OCI-LY1 (cell line): ENCODE measurements around the gene NOX5.

Experiments
- H2AFZ ChIP-seq: fragments of 200-600 bp; sonication (generic), shearing (Covaris generic); 2 replicates; pipeline ENCODE4 v1.6.0; 2014; ENCODE audit warnings: antibody characterized with exemption, mild to moderate bottlenecking, low read length
- H3F3A ChIP-seq: fragments of 200-600 bp; sonication (generic), shearing (Covaris generic); 2 replicates; pipeline ENCODE4 v1.6.0; 2014; ENCODE audit warnings: mild to moderate bottlenecking, antibody characterized with exemption, low read length, moderate library complexity; ENCODE audit not compliant: insufficient read depth
- H3K27ac ChIP-seq: fragments of 200-600 bp; sonication (generic); 2 replicates; pipeline ENCODE4 v1.5.1; 2014; ENCODE audit warnings: low read length, mixed run types, mild to moderate bottlenecking, low read depth; ENCODE audit not compliant: poor library complexity, severe bottlenecking
- H3K27me3 ChIP-seq: fragments of 200-600 bp; sonication (generic); 2 replicates; pipeline ENCODE4 v1.6.0; 2014; ENCODE audit warnings: antibody characterized with exemption, mild to moderate bottlenecking, low read length, moderate library complexity; ENCODE audit not compliant: insufficient read depth
- H3K36me3 ChIP-seq: fragments of 200-600 bp; sonication (generic); 2 replicates; pipeline ENCODE4 v1.6.1; 2014; ENCODE audit warnings: mild to moderate bottlenecking, antibody characterized with exemption, low read length, moderate library complexity, mixed read lengths; ENCODE audit not compliant: insufficient read depth
- H3K4me1 ChIP-seq: fragments of 200-600 bp; sonication (generic); 2 replicates; pipeline ENCODE4 v1.5.1; 2014; ENCODE audit warnings: mild to moderate bottlenecking, low read length, moderate library complexity; ENCODE audit not compliant: insufficient read depth, severe bottlenecking
- H3K4me2 ChIP-seq: fragments of 200-600 bp; sonication (generic), shearing (Covaris generic); 2 replicates; pipeline ENCODE4 v1.6.1; 2014; ENCODE audit warnings: low read length
- H3K4me3 ChIP-seq: fragments of 200-600 bp; sonication (generic); 2 replicates; pipeline ENCODE4 v1.5.1; 2014; ENCODE audit warnings: low read length, low read depth, mild to moderate bottlenecking, mixed read lengths; ENCODE audit not compliant: poor library complexity, severe bottlenecking
- H3K79me2 ChIP-seq: fragments of 200-600 bp; shearing (Covaris generic); 2 replicates; pipeline ENCODE4 v1.6.1; 2016; ENCODE audit warnings: mixed run types, low read length, mixed read lengths; ENCODE audit not compliant: insufficient read depth
- H3K9ac ChIP-seq: fragments of 200-600 bp; sonication (generic), shearing (Covaris generic); 2 replicates; pipeline ENCODE4 v1.6.1; 2014; ENCODE audit warnings: mild to moderate bottlenecking, low read length, mixed read lengths
- H3K9me2 ChIP-seq: fragments of 200-600 bp; sonication (generic), shearing (Covaris generic); 2 replicates; pipeline ENCODE4 v1.6.1; 2014; ENCODE audit warnings: low read depth, mild to moderate bottlenecking, low read length, mixed read lengths
- H3K9me3 ChIP-seq: fragments of 200-600 bp; shearing (Covaris generic); 2 replicates; pipeline ENCODE4 v1.6.1; 2014; ENCODE audit warnings: low read length, mixed read lengths
- H4K20me1 ChIP-seq: fragments of 200-600 bp; sonication (generic), shearing (Covaris generic); 2 replicates; pipeline ENCODE4 v1.6.0; 2016; ENCODE audit warnings: mild to moderate bottlenecking, low read length; ENCODE audit not compliant: insufficient read depth
- CTCF ChIP-seq: fragments of 200-600 bp; sonication (generic), shearing (Covaris generic); IDR thresholded peaks from 2 replicates; pipeline ENCODE4 v1.5.1; 2017; ENCODE audit warnings: mild to moderate bottlenecking, antibody characterized with exemption, low read length, moderate library complexity, mixed read lengths
- EZH2 ChIP-seq: fragments of 200-600 bp; sonication (generic), shearing (Covaris generic); IDR thresholded peaks from 2 replicates; pipeline ENCODE4 v1.8.0; 2017; ENCODE audit warnings: borderline replicate concordance, mixed run types, mild to moderate bottlenecking, antibody characterized with exemption, low read length, moderate library complexity, mixed read lengths

The NOX5 gene

GRCh38 chr15:68981941-68982340 lies 32.6 kb upstream of the NOX5 start:
- Histone ChIP-seq H3F3A (no peaks in the 10 kb centered on the region), H2AFZ (no peak overlapping the region), H3K27ac (no peak overlapping the region), H3K36me3 (no peaks in the 10 kb centered on the region), H4K20me1 (no peaks in the 10 kb centered on the region), H3K9me2 (no peaks in the 10 kb centered on the region), H3K9me3 (no peaks in the 10 kb centered on the region), H3K9ac (no peak overlapping the region), H3K4me3 (no peak overlapping the region), H3K4me1 (no peaks in the 10 kb centered on the region), H3K79me2 (no peaks in the 10 kb centered on the region), H3K4me2 (no peak overlapping the region), H3K27me3 (peaks cover 4% of the 10 kb centered on the region; the same call in 1 of the 2 replicates)
- no peak for TF ChIP-seq CTCF
- TF ChIP-seq EZH2: no peak

GRCh38 chr15:68982976-68983563 lies 31.4 kb upstream of the NOX5 start:
- Histone ChIP-seq H3F3A (no peaks in the 10 kb centered on the region), H3K4me2 (no peak overlapping the region), H4K20me1 (no peaks in the 10 kb centered on the region), H3K36me3 (no peaks in the 10 kb centered on the region), H3K27me3 (peaks cover 4% of the 10 kb centered on the region; the same call in 1 of the 2 replicates), H3K4me1 (no peaks in the 10 kb centered on the region), H3K27ac (no peak overlapping the region), H3K9me3 (no peaks in the 10 kb centered on the region), H3K4me3 (no peak overlapping the region), H3K9me2 (no peaks in the 10 kb centered on the region), H3K9ac (no peak overlapping the region), H2AFZ (no peak overlapping the region), H3K79me2 (no peaks in the 10 kb centered on the region)
- no peak for TF ChIP-seq EZH2
- TF ChIP-seq CTCF: no peak

- TF ChIP-seq EZH2 (no peak), CTCF (no peak)
- Histone ChIP-seq H3K9me3 (no peaks in the 10 kb centered on the region), H3K27ac (no peak overlapping the region), H3K9me2 (no peaks in the 10 kb centered on the region), H4K20me1 (no peaks in the 10 kb centered on the region), H3K27me3 (peaks cover 4% of the 10 kb centered on the region; the same call in 1 of the 2 replicates), H3F3A (no peaks in the 10 kb centered on the region), H3K4me2 (no peak overlapping the region), H3K4me3 (no peak overlapping the region), H2AFZ (no peak overlapping the region), H3K36me3 (no peaks in the 10 kb centered on the region), H3K79me2 (no peaks in the 10 kb centered on the region), H3K4me1 (no peaks in the 10 kb centered on the region), H3K9ac (no peak overlapping the region)
Observed at GRCh38 chr15:68983961-68984481, 30.5 kb upstream of the NOX5 start.
